AG04450 (cell line): Measurements from ENCODE around the gene PKNOX2. TPM values are rescaled to one million over a fixed set of nuclear protein-coding genes. Genes with fewer than 3 reads are reported as not detected.

ENCODE experiments used
- CTCF ChIA-PET: fragments of 300-600, 350-600 bp; formaldehyde crosslinking; extraction: SDS; loops from one replicate; lab custom pipeline; 2022; ENCODE audit warnings: antibody characterized with exemption, inconsistent platforms; lab: Charles Lee
- POLR2A ChIA-PET: fragments of 350-600 bp; formaldehyde crosslinking; extraction: SDS; loops from one replicate; lab custom pipeline; 2021; ENCODE audit warnings: antibody characterized with exemption, inconsistent platforms; lab: Yijun Ruan, JAX
- DNase-seq: peaks from one replicate; pipeline ENCODE4 v3.0.0-alpha.2; 2011; ENCODE audit warnings: low read depth, low spot score
- H3K27ac ChIP-seq: one replicate; pipeline ENCODE4 v1.5.1; 2012; ENCODE audit warnings: low read depth, low read length, control low read depth
- H3K27me3 ChIP-seq: one replicate; pipeline ENCODE4 v1.6.0; 2012; ENCODE audit warnings: low read length; ENCODE audit not compliant: control insufficient read depth, insufficient read depth
- H3K4me3 ChIP-seq: 2 replicates; pipeline ENCODE4 v1.5.1; 2011; ENCODE audit warnings: mild to moderate bottlenecking, low read depth, low read length, control low read depth
- H3K9me3 ChIP-seq: 2 replicates; pipeline ENCODE4 v1.5.1; 2012; ENCODE audit warnings: low read length; ENCODE audit not compliant: control insufficient read depth, insufficient read depth
- CTCF ChIP-seq: IDR thresholded peaks from 2 replicates; pipeline ENCODE4 v1.5.1; 2011; ENCODE audit warnings: low read depth, low read length, control low read depth, inconsistent platforms
- polyA plus RNA-seq: library from polyadenylated mRNA; depleted of rRNA; stranded (reverse); fragments of >200 nt; gene quantifications from 2 replicates; pipeline ENCODE4 v1.2.3, GENCODE V29; 2011

The PKNOX2 gene
- polyA plus RNA-seq, 1 experiment = 3.0 TPM

DNA sequence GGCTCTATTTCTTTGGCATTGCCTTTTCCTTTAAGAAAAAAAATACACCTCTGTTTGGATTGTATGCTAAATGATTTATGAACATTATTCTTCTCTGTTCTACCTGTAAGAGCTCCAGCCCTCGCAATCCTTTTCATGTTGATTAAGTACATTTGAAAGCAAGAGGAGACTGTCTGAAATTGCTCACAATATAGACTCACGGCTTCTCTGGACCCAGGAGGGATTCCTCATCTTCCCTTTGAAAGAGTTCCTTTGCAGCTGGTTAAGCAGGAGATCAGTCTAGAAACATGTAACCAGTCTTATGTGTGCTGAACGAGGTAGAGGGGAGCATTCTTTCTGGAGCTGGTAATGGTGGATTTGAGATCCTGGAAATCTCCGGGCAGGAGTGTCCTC, 47.4 kb downstream of the PKNOX2 start:
- TF ChIP-seq CTCF = no peak
- ChIA-PET CTCF (interaction anchor here (0.6 kb wide), 1 partner anchor 1051 kb away, joined by 3 read pairs; no protein-coding TSS in a partner anchor), POLR2A (interaction anchor here (0.8 kb wide), 1 partner anchor 51 kb away, joined by 3 read pairs; no protein-coding TSS in a partner anchor)
- Histone ChIP-seq H3K4me3 (no peak overlapping the region), H3K27me3 (peaks cover 39% of the 10 kb centered on the region), H3K27ac (no peak overlapping the region), H3K9me3 (no peaks in the 10 kb centered on the region)
- no peak for DNase-seq

DNA sequence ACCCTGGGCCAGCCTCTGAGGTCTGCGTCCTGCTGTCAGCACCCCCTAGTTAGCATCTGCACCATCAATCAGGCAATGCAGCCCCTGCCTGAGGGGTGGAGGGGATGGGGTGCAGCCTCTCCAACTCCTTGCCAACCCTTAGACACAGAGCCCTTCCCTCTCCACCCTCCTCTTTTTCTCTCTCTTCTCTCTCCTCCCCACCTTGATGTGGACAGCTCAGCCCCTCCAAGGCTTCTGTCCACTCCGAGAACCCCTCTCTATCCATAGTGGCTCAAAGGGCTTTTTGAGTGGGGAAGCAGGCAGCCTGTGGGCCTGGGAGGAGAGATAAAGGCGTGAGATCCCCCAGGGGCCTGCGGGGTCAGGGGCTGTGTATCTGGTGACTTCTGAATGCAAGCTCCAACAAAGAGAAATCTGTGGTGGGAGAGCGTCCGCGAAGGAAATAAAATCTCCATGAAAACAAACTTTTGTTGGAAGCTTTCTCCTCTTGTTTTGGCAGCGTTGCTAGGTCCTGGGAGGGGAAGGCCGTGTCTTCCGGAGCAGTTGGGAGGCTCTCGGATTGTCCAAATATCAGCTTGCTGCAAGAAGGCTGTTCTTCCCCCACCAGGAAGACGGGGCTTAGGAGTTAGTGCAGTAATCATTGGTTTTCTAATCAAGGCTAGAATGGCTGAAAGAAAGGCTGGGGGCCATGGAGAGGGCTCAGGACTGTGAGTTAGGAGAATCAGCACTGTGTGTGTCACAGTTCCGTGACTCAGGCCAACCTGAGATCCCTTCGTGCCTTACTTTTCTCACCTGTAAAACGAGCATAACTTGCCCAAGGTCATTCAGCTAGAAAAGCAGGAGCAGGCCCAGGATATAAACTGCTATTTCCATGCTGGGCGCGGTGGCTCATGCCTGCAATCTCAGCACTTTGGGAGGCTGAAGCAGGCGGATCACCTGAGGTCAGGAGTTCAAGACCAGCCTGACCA, 50.3 kb downstream of the PKNOX2 start:
- no peak for DNase-seq
- Histone ChIP-seq H3K27me3 (peaks cover 34% of the 10 kb centered on the region), H3K27ac (no peak overlapping the region), H3K4me3 (no peak overlapping the region), H3K9me3 (no peaks in the 10 kb centered on the region)
- ChIA-PET CTCF (interaction anchor here (0.7 kb wide), 1 partner anchor 1041 kb away, joined by 3 read pairs; no protein-coding TSS in a partner anchor), POLR2A (no interaction called here)
- TF ChIP-seq CTCF = no peak

DNA sequence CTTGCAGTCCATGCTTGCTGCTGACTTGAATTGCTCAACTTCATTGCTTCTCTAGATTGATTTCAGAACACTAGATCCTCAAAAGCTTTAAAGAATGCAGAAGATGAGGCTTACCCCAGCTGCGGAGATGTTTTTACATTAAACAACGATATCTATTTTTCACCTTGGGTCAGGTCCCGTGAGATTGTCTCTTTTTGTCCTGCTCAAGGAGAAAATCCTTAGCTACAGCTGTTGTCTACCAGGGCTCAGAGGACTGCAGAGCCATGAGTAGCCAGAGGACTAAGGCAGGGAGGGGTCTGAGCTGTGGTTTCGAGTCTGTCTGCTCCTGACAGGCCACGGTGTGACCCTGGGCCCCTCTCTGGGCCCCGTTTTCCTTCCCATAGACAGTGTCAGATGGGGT, 51.4 kb downstream of the PKNOX2 start:
- ChIA-PET CTCF (no interaction called here), POLR2A (interaction anchor here (0.6 kb wide), 1 partner anchor 1107 kb away, joined by 5 read pairs; no protein-coding TSS in a partner anchor)
- Histone ChIP-seq H3K4me3 (no peak overlapping the region), H3K27ac (no peak overlapping the region), H3K27me3 (peaks cover 32% of the 10 kb centered on the region), H3K9me3 (no peaks in the 10 kb centered on the region)
- DNase-seq = no peak
- no peak for TF ChIP-seq CTCF

- ChIA-PET POLR2A (no interaction called here), CTCF (interaction anchor here (0.8 to 1.2 kb wide), 2 partner anchors 127 to 186 kb away, joined by 3 read pairs; no protein-coding TSS in a partner anchor)
- no peak overlapping the region for H3K27ac ChIP-seq
- no peaks in the 10 kb centered on the region for H3K9me3 ChIP-seq
- H3K4me3 ChIP-seq = no peak overlapping the region
- peaks cover 28% of the 10 kb centered on the region for H3K27me3 ChIP-seq
- TF ChIP-seq CTCF = no peak
- no peak for DNase-seq
Observed at GRCh38 chr11:125218336-125218735, 53.8 kb downstream of the PKNOX2 start.

GRCh38 chr11:125221461-125221860, 56.9 kb downstream of the PKNOX2 start:
- no peaks in the 10 kb centered on the region for H3K9me3 ChIP-seq
- no peak overlapping the region for H3K4me3 ChIP-seq
- ChIA-PET CTCF (interaction anchor here (0.6 kb wide), 1 partner anchor 14 kb away, joined by 3 read pairs; no protein-coding TSS in a partner anchor), POLR2A (no interaction called here)
- H3K27ac ChIP-seq = no peak overlapping the region
- DNase-seq = no peak
- no peak for TF ChIP-seq CTCF
- H3K27me3 ChIP-seq = peaks cover 19% of the 10 kb centered on the region
